ENCODE results near the gene RSPRY1. TPM values are rescaled to one million over a fixed set of nuclear protein-coding genes. Genes with fewer than 3 reads are reported as not detected.
A peak's percentile ranks its signal among the peaks of the same experiment; 100 is the strongest.

The RSPRY1 gene
- 10 to 100 TPM; 31.4 to 50.8 (median 41.4) TPM for polyA plus RNA-seq (ENCODE audit: insufficient read depth in 1 of 5, insufficient read length in 5 of 5, low replicate concordance in 1 of 5)
- long read RNA-seq, donor 1, partial matches to known transcripts: 9 of 17 reads
- long read RNA-seq, donor 1, other reads (novel, unspliced or antisense): 0 of 17 reads
- long read RNA-seq, donor 2, partial matches to known transcripts: 0 of 1 reads
- long read RNA-seq, donor 2, other reads (novel, unspliced or antisense): 0 of 1 reads
- long read RNA-seq, donor 3, partial matches to known transcripts: 0 of 5 reads
- long read RNA-seq, donor 3, other reads (novel, unspliced or antisense): 0 of 5 reads
- long read RNA-seq, donor 4, partial matches to known transcripts: 0 of 6 reads
- long read RNA-seq, donor 4, other reads (novel, unspliced or antisense): 0 of 6 reads
- long read RNA-seq, donor 5, partial matches to known transcripts: 0 of 7 reads
- long read RNA-seq, donor 5, other reads (novel, unspliced or antisense): 0 of 7 reads
- long read RNA-seq, donor 6, transcript RSPRY1-201 (15 exons, 3,547 nt): major isoform, 7 of 95 reads
- long read RNA-seq, donor 6, partial matches to known transcripts: 85 of 95 reads
- long read RNA-seq, donor 6, other reads (novel, unspliced or antisense): 0 of 95 reads
- long read RNA-seq, donor 7, partial matches to known transcripts: 0 of 1 reads
- long read RNA-seq, donor 7, other reads (novel, unspliced or antisense): 0 of 1 reads
- long read RNA-seq, donor 8, partial matches to known transcripts: 0 of 3 reads
- long read RNA-seq, donor 8, other reads (novel, unspliced or antisense): 0 of 3 reads

GRCh38 chr16:57185945-57186871 is at the start of gene RSPRY1, which contains the start of gene PSME3IP1:
RSPRY1 (plus strand) TSS chr16:57186329; CDS start chr16:57204659, 18,330 bp downstream.
PSME3IP1 (minus strand) TSS chr16:57186039; CDS start chr16:57173854, 12,185 bp downstream.
- DNase-seq: peak; percentile 99 to 100

DNA sequence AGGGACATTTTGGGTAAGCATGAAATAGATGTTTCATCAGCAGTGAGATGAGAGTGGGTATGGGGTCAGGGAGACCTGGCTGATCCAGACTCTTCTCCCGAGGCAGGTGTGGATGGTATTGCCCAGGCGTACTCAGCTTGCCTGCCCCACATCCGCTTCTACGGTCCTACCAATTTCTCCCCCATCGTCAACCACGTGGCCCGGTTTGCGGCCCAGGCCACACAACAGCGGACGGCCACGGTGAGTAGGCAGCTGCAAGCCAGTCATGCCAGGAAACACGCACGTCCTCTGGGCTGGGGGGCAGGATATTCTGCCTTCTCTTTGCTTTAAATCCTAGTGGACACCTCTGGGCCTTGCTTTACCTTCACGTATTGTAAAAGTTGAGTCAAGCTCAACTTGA is 49.1 kb upstream of the RSPRY1 start:
- no peak for DNase-seq

- no peak for DNase-seq
These were observed 48.4 kb upstream of the RSPRY1 start for GRCh38 chr16:57137566-57138273.

GRCh38 chr16:57138281-57138935 is 47.7 kb upstream of the RSPRY1 start:
- no peak for DNase-seq

- no peak for DNase-seq
These were observed 45.0 kb upstream of the RSPRY1 start for GRCh38 chr16:57140931-57141668.

- no peak for DNase-seq
These were observed 44.1 kb upstream of the RSPRY1 start for GRCh38 chr16:57141822-57142631.

GRCh38 chr16:57143149-57143921 is 42.8 kb upstream of the RSPRY1 start:
- DNase-seq: no peak

DNA sequence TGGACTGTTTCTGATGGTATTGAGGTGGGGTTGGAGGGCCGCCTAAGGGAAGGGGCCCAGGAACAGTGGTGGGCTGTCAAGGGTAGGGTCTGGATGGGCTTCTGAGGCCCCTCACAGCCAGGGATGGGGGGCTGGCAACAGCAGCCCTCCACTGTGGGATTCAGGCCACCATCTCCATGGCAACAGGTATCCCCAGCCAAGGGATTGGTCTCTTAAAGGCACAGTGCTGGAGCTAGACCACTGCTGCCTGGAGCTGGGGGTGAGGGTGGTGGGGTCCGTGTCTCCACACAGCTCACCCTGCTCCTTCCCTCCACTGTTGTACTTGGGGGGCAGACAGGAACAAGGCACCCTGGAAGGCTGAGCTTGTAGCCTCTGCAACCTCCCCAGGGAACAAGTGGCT is 42.1 kb upstream of the RSPRY1 start:
- DNase-seq: no peak

- no peak for DNase-seq
These were observed 40.8 kb upstream of the RSPRY1 start for GRCh38 chr16:57145046-57146021.

DNA sequence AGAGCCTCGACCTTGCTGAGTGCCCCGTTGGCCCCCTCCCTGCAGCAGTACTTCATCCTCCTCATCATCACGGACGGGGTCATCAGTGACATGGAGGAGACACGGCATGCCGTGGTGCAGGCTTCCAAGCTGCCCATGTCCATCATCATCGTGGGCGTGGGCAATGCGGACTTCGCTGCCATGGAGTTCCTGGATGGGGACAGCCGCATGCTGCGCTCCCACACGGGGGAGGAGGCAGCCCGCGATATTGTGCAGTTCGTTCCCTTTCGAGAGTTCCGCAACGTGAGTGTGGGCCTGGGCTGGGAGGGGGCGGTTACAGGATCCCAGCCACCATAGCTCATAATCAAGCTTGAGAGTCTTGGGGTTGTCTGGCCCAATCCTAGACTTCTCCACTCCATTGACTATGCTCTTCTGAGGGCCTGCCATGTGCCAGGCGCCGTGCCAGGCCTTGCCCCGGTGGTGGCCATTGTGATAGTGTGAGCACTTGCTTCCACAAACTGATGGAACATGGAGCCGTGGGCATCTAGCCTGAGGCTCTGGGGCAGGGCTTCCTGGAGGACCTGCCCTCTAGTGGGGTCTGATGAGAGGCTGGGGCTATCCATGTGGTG is 40.0 kb upstream of the RSPRY1 start:
- DNase-seq: no peak

DNA sequence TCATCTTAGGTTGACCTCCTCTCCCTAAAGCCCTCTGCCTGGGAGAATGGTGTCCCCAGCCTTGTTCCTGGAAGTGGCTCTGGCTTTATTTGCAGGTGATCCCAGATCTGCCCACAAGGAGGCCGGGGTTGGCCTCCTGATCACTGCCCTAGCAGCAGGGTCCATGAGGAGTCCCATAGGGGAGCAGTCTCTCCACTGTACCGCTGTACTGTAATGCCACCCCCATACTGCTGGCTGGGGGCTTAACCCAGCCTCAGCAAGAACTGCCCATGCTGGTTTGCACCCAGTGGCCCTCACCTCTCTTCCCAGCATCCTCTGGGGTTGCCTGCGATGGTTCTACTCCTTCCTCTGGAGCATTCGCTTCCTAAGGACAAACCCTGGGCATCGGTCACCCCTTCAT is 39.4 kb upstream of the RSPRY1 start:
- DNase-seq: no peak

GRCh38 chr16:57147381-57148221 is 38.5 kb upstream of the RSPRY1 start:
- DNase-seq: peak in 1 of 2 donors; percentile 31

DNA sequence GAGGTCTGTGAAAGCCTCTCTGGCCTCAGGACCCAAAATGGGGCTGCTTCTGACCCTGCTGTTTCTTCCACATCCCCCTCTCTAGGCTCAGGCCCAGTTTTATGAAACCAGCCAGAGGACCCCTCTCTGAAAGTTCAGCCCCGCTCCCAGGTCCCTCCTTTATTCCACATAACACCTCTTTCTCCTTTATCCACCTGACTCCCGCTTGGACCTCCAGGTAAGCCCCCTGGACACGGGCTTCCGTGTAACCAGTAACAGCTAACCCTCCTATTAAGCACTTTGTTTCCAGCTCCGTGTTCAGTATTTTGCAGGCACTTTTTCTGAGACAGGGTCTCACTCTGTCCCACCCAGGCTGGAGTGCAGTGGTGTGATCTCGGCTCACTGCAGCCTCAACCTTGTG is 37.6 kb upstream of the RSPRY1 start:
- DNase-seq: no peak

- DNase-seq: no peak
These were observed 36.7 kb upstream of the RSPRY1 start for GRCh38 chr16:57149391-57149790.

DNA sequence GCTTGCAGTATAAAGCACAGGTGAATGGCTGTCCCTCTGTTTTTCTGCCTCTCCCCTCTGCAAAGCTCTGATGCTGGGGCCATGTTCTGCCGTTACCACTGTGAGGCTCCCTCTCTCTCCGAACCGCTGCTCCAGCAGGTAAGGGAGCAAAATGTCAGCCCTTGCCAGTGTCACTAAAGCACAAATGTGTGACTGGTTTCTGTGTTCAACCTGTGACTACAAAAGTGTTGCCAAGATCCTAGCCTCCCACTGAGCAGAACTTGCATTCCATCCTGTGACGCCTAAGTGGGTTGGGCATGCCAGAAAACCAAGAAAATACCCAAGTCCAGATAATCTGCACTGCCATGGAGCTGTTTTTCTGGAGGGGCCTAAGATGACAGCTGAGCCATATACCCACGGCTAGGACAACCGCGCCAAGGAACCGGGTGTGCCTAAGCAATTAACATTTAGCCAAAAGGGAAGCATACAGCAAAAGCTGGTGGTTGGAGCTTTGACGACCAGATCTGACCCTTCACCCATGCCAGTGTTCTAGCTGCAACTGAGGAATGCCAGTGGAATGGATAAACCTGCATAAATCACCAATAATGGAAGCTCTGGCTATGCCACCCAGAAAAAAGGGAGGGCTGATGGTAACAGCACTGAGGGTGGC is 35.3 kb upstream of the RSPRY1 start:
- no peak for DNase-seq

Measured in right lung (tissue), 10 donors.